IMR-90 (cell line): ENCODE measurements around the gene SLC6A3. TPM values are rescaled to one million over a fixed set of nuclear protein-coding genes. Genes with fewer than 3 reads are reported as not detected.

ENCODE experiments used
- ATAC-seq: fragments of 200-7000 bp; cut with Tn5 transposase; 2 replicates; pipeline ENCODE4 v1.9.1; 2020; ENCODE audit warnings: low read depth, mild to moderate bottlenecking, moderate library complexity
- BruUV-seq: library from RNA; stranded (reverse); fragments of 400-500 nt; replicated peaks from 2 replicates; lab custom pipeline; 2021; lab: Mats Ljungman, UMichigan
- CTCF ChIA-PET: fragments of 300-600 bp; formaldehyde crosslinking; extraction: SDS; loops from one replicate; lab custom pipeline; 2021; ENCODE audit warnings: antibody characterized with exemption; lab: Yijun Ruan, JAX
- POLR2A ChIA-PET: fragments of 300-600 bp; sonication (Branson Sonifier 250); formaldehyde crosslinking; loops from one replicate; lab custom pipeline; 2022; ENCODE audit warnings: antibody characterized with exemption; ENCODE audit not compliant: unreplicated experiment; lab: Charles Lee
- DNase-seq: peaks from one replicate; pipeline ENCODE4 v3.0.0; 2013
- H2AFZ ChIP-seq: replicated peaks from 2 replicates; pipeline ENCODE3; 2013; ENCODE audit warnings: low read length, mild to moderate bottlenecking; ENCODE audit not compliant: poor library complexity
- H2AK5ac ChIP-seq: 2 replicates; pipeline ENCODE4 v1.6.1; 2013; ENCODE audit warnings: low read depth, low read length, inconsistent platforms
- H2AK9ac ChIP-seq: replicated peaks from 2 replicates; pipeline ENCODE3; 2013; ENCODE audit warnings: mild to moderate bottlenecking, low read depth, low read length, moderate library complexity; ENCODE audit not compliant: poor library complexity
- H2BK120ac ChIP-seq: 2 replicates; pipeline ENCODE4 v1.6.1; 2013; ENCODE audit warnings: low read depth, low read length, inconsistent platforms
- H2BK15ac ChIP-seq: 3 replicates; pipeline ENCODE4 v1.6.1; 2013; ENCODE audit warnings: low read depth, low read length, inconsistent platforms
- H2BK20ac ChIP-seq: 2 replicates; pipeline ENCODE4 v1.6.1; 2013; ENCODE audit warnings: low read depth, mild to moderate bottlenecking, inconsistent platforms, low read length, moderate library complexity
- H2BK5ac ChIP-seq: 2 replicates; pipeline ENCODE4 v1.6.1; 2013; ENCODE audit warnings: mild to moderate bottlenecking, low read depth, low read length, inconsistent platforms; ENCODE audit not compliant: poor library complexity, severe bottlenecking
- H3K14ac ChIP-seq: replicated peaks from 2 replicates; pipeline ENCODE4 v1.6.1; 2013; ENCODE audit warnings: low read depth, low read length, inconsistent platforms
- H3K18ac ChIP-seq: 2 replicates; pipeline ENCODE4 v1.6.1; 2013; ENCODE audit warnings: low read depth, low read length, control low read depth
- H3K23ac ChIP-seq: 2 replicates; pipeline ENCODE4 v1.6.1; 2013; ENCODE audit warnings: low read depth, low read length, inconsistent platforms
- H3K27ac ChIP-seq: 2 replicates; pipeline ENCODE4 v1.5.1; 2013; ENCODE audit warnings: mild to moderate bottlenecking, control low read depth, low read length; ENCODE audit not compliant: insufficient read depth
- H3K27me3 ChIP-seq: 2 replicates; pipeline ENCODE4 v1.6.1; 2013; ENCODE audit warnings: low read length; ENCODE audit not compliant: control insufficient read depth, insufficient read depth
- H3K36me3 ChIP-seq: 2 replicates; pipeline ENCODE4 v1.6.1; 2013; ENCODE audit warnings: low read length, mixed read lengths; ENCODE audit not compliant: control insufficient read depth, insufficient read depth
- H3K4ac ChIP-seq: 2 replicates; pipeline ENCODE4 v1.6.1; 2013; ENCODE audit warnings: low read depth, low read length, inconsistent platforms
- H3K4me1 ChIP-seq: 2 replicates; pipeline ENCODE4 v1.6.1; 2013; ENCODE audit warnings: low read length, mixed read lengths; ENCODE audit not compliant: control insufficient read depth, insufficient read depth
- H3K4me2 ChIP-seq: 2 replicates; pipeline ENCODE4 v1.6.1; 2013; ENCODE audit warnings: low read depth, mild to moderate bottlenecking, control low read depth, low read length, moderate library complexity
- H3K4me3 ChIP-seq: 2 replicates; pipeline ENCODE4 v1.5.1; 2013; ENCODE audit warnings: low read depth, mild to moderate bottlenecking, control low read depth, low read length, moderate library complexity; ENCODE audit not compliant: insufficient read depth
- H3K56ac ChIP-seq: 2 replicates; pipeline ENCODE4 v1.6.1; 2013; ENCODE audit warnings: low read length, inconsistent platforms; ENCODE audit not compliant: insufficient read depth; ENCODE audit errors: extremely low read depth
- H3K79me1 ChIP-seq, 2 experiments: 2 replicates each; pipeline ENCODE4 v1.6.1; 2013; ENCODE audit warnings: low read length in 2 of 2, inconsistent platforms in 1 of 2, low read depth in 1 of 2
- H3K9ac ChIP-seq: 2 replicates; pipeline ENCODE4 v1.6.1; 2013; ENCODE audit warnings: low read depth, low read length, control low read depth
- H3K9me1 ChIP-seq: 2 replicates; pipeline ENCODE4 v1.6.1; 2013; ENCODE audit warnings: low read length, inconsistent platforms; ENCODE audit not compliant: insufficient read depth
- H3K9me3 ChIP-seq: 2 replicates; pipeline ENCODE4 v1.6.1; 2013; ENCODE audit warnings: low read length; ENCODE audit not compliant: control insufficient read depth, insufficient read depth
- H4K20me1 ChIP-seq: 2 replicates; pipeline ENCODE4 v1.6.1; 2013; ENCODE audit warnings: low read length, inconsistent platforms; ENCODE audit not compliant: insufficient read depth
- H4K5ac ChIP-seq: 2 replicates; pipeline ENCODE4 v1.6.1; 2013; ENCODE audit warnings: mild to moderate bottlenecking, low read depth, low read length, control low read depth
- H4K8ac ChIP-seq, 2 experiments: 2 replicates each; pipeline ENCODE4 v1.6.1; 2013; ENCODE audit warnings: low read depth in 2 of 2, low read length in 2 of 2, control low read depth in 1 of 2, inconsistent platforms in 1 of 2
- H4K91ac ChIP-seq: 2 replicates; pipeline ENCODE4 v1.6.1; 2013; ENCODE audit warnings: low read depth, low read length, inconsistent platforms; ENCODE audit not compliant: insufficient read depth
- BHLHE40 ChIP-seq: fragments of 150-350 bp; IDR thresholded peaks from 2 replicates; pipeline ENCODE4 v1.6.1; 2016; ENCODE audit warnings: mild to moderate bottlenecking, low read depth, low read length
- CEBPB ChIP-seq: IDR thresholded peaks from 2 replicates; pipeline ENCODE4 v1.6.1; 2012; ENCODE audit warnings: low read depth, low read length, improper control_type of control experiment
- CTCF ChIP-seq: conservative IDR thresholded peaks from 2 replicates; pipeline ENCODE4 v1.5.1; 2012; ENCODE audit warnings: mild to moderate bottlenecking, low read depth, low read length, improper control_type of control experiment
- ELK1 ChIP-seq: fragments of 150-350 bp; IDR thresholded peaks from 2 replicates; pipeline ENCODE4 v1.6.1; 2016; ENCODE audit warnings: low read depth, mild to moderate bottlenecking, low read length, moderate library complexity, borderline replicate concordance
- MAZ ChIP-seq: IDR thresholded peaks from 2 replicates; pipeline ENCODE4 v1.6.1; 2012; ENCODE audit warnings: low read depth, mild to moderate bottlenecking, low read length, improper control_type of control experiment, moderate library complexity, borderline replicate concordance
- MXI1 ChIP-seq: IDR thresholded peaks from 2 replicates; pipeline ENCODE4 v1.6.1; 2012; ENCODE audit warnings: low read depth, mild to moderate bottlenecking, low read length, moderate library complexity, borderline replicate concordance
- POLR2A ChIP-seq: IDR thresholded peaks from 2 replicates; pipeline ENCODE4 v1.6.1; 2012; ENCODE audit warnings: mild to moderate bottlenecking, low read depth, low read length
- RFX5 ChIP-seq: IDR thresholded peaks from 2 replicates; pipeline ENCODE4 v1.8.0; 2012; ENCODE audit warnings: low read depth, mild to moderate bottlenecking, low read length, moderate library complexity
- USF2 ChIP-seq: fragments of 150-350 bp; IDR thresholded peaks from 2 replicates; pipeline ENCODE4 v1.6.1; 2017; ENCODE audit warnings: mild to moderate bottlenecking, antibody characterized with exemption, low read length, low read depth
- whole genome bisulfite sequencing, 2 experiments: methylation state at CpG; one replicate each; pipeline versions ENCODE4 v1.1.5 to v1.1.7; 2013; ENCODE audit warnings: missing lambda C conversion rate in 2 of 2; ENCODE audit not compliant: insufficient read length in 1 of 2; ENCODE audit errors: extremely low coverage in 2 of 2; 5-methylcytosine and 5-hydroxymethylcytosine counted together
- dilution Hi-C: fragments of 300-500 bp; cut with HindIII; formaldehyde crosslinking; loops from one replicate; pipeline ENCODE4 v1.14.3; 2018; ENCODE audit warnings: low sequenced_read_pairs; ENCODE audit not compliant: unreplicated experiment
- in situ Hi-C: fragments of 300-500 bp; cut with MboI; formaldehyde crosslinking; loops from 3 replicates; pipeline ENCODE4 v1.14.3; 2019; ENCODE audit warnings: low sequenced_read_pairs, inconsistent platforms, mixed read lengths
- intact Hi-C: fragments of 100-400 bp; cut with micrococcal nuclease; formaldehyde crosslinking; loops from 2 replicates; pipeline ENCODE4 v1.10.0; 2022
- polyA plus RNA-seq, 3 experiments: library from polyadenylated mRNA; depleted of rRNA; stranded (reverse); fragments of >200 nt; gene quantifications; 2 replicates each; pipeline ENCODE4 v1.2.3, GENCODE V29; 2012; ENCODE audit warnings: low replicate concordance in 1 of 3
- total RNA-seq: library from RNA; depleted of rRNA; stranded (reverse); fragments of >200 nt; gene quantifications from 2 replicates; pipeline ENCODE4 v1.2.3, GENCODE V29; 2012

The SLC6A3 gene
- total and polyA plus RNA-seq, 2 of the 4 experiments (the other 2 are of a cell fraction): not detected

- intact Hi-C loops: no loop called here
- H3K27ac ChIP-seq: no peak overlapping the region
- in situ Hi-C loops: no loop called here
- peaks cover 73% of the 10 kb centered on the region for H3K27me3 ChIP-seq
- no peak overlapping the region for H3K4me3 ChIP-seq
- H2AK5ac ChIP-seq: no peak overlapping the region
- no peak overlapping the region for H3K4ac ChIP-seq
- no peak overlapping the region for H2BK15ac ChIP-seq
- no TSS peak for BruUV-seq
- ChIA-PET CTCF (no interaction called here), POLR2A (no interaction called here)
- no peak overlapping the region for H3K14ac ChIP-seq
- H4K5ac ChIP-seq: no peak overlapping the region
- no peak overlapping the region for H3K18ac ChIP-seq
- no peak overlapping the region for H3K9ac ChIP-seq
- dilution Hi-C loops: no loop called here
- H2BK120ac ChIP-seq: no peak overlapping the region
- H2BK5ac ChIP-seq: no peak overlapping the region
- DNase-seq: no peak
- H3K9me1 ChIP-seq: no peaks in the 10 kb centered on the region
- no peak overlapping the region for H2BK20ac ChIP-seq
- no peak overlapping the region for H3K56ac ChIP-seq
- no peak overlapping the region for H2AK9ac ChIP-seq
- TF ChIP-seq MXI1: no peak
- no peak for TF ChIP-seq CEBPB
- TF ChIP-seq BHLHE40: no peak
- TF ChIP-seq MAZ: no peak
- TF ChIP-seq ELK1: no peak
- TF ChIP-seq RFX5: no peak
- TF ChIP-seq CTCF: no peak
- no peak for TF ChIP-seq USF2
- no peak for TF ChIP-seq POLR2A
- H3K36me3 ChIP-seq: no peaks in the 10 kb centered on the region
- no peaks in the 10 kb centered on the region for H3K4me1 ChIP-seq
- no peak for ATAC-seq
- H4K20me1 ChIP-seq: no peaks in the 10 kb centered on the region
- no peaks in the 10 kb centered on the region for H3K79me1 ChIP-seq
- no peak overlapping the region for H3K4me2 ChIP-seq
- H3K9me3 ChIP-seq: peaks cover 5% of the 10 kb centered on the region; the same call in 1 of the 2 replicates
- no peak overlapping the region for H3K23ac ChIP-seq
- no peak overlapping the region for H4K8ac ChIP-seq
- WGBS, 2 experiments: 11% methylated on average over 13 of the region's 68 CpGs; no CpG with 5 or more reads in 1 of the 2 experiments
- H4K91ac ChIP-seq: no peak overlapping the region
- no peak overlapping the region for H2AFZ ChIP-seq
Observed at GRCh38 chr5:1444361-1445189, 665 bp downstream of the SLC6A3 start.
